SU-DHL-6 (cell line): Measurements from ENCODE around the gene OBP2A.

ENCODE experiments used
- H2AFZ ChIP-seq: fragments of 200-600 bp; sonication (generic); 2 replicates; pipeline ENCODE4 v1.6.1; 2014; ENCODE audit warnings: low read depth, mild to moderate bottlenecking, moderate library complexity, mixed read lengths, antibody characterized with exemption, low read length; ENCODE audit not compliant: severe bottlenecking
- H3F3A ChIP-seq: fragments of 200-600 bp; shearing (Covaris generic); 2 replicates; pipeline ENCODE4 v1.6.0; 2016; ENCODE audit warnings: antibody characterized with exemption, mild to moderate bottlenecking; ENCODE audit not compliant: insufficient read depth
- H3K27ac ChIP-seq: fragments of 200-600 bp; sonication (generic); 2 replicates; pipeline ENCODE4 v1.5.1; 2016; ENCODE audit warnings: low read depth, mild to moderate bottlenecking, low read length, moderate library complexity, mixed read lengths
- H3K27me3 ChIP-seq: fragments of 200-600 bp; sonication (generic), shearing (Covaris generic); 2 replicates; pipeline ENCODE4 v1.6.0; 2014; ENCODE audit warnings: mild to moderate bottlenecking, low read length
- H3K36me3 ChIP-seq: fragments of 200-600 bp; sonication (generic); 2 replicates; pipeline ENCODE4 v1.6.1; 2014; ENCODE audit warnings: mild to moderate bottlenecking, low read length, mixed read lengths
- H3K4me2 ChIP-seq: fragments of 300-600, 200-600 bp; shearing (Covaris generic), sonication (generic); 2 replicates; pipeline ENCODE4 v1.6.0; 2014; ENCODE audit warnings: low read length, low read depth, mild to moderate bottlenecking; ENCODE audit not compliant: poor library complexity, severe bottlenecking
- H3K4me3 ChIP-seq: fragments of 200-600 bp; sonication (generic); 2 replicates; pipeline ENCODE4 v1.5.1; 2014; ENCODE audit warnings: antibody characterized with exemption, low read length, mild to moderate bottlenecking, mixed read lengths; ENCODE audit not compliant: insufficient read depth, poor library complexity, severe bottlenecking
- H3K79me2 ChIP-seq: fragments of 200-600 bp; sonication (generic); 2 replicates; pipeline ENCODE4 v1.6.1; 2014; ENCODE audit warnings: mild to moderate bottlenecking, low read length, moderate library complexity; ENCODE audit not compliant: insufficient read depth
- H3K9ac ChIP-seq: fragments of 200-600 bp; sonication (generic); 2 replicates; pipeline ENCODE4 v1.7.0; 2014; ENCODE audit warnings: mild to moderate bottlenecking, low read length
- H3K9me2 ChIP-seq: fragments of 200-600 bp; sonication (generic); replicated peaks from 2 replicates; pipeline ENCODE4 v1.6.1; 2014; ENCODE audit warnings: low read length; ENCODE audit not compliant: insufficient read depth
- H3K9me3 ChIP-seq: fragments of 200-600 bp; sonication (generic); 2 replicates; pipeline ENCODE4 v1.6.1; 2014; ENCODE audit warnings: low read length, mixed read lengths; ENCODE audit not compliant: insufficient read depth
- H4K20me1 ChIP-seq: fragments of 200-600 bp; sonication (generic); 2 replicates; pipeline ENCODE4 v1.6.1; 2014; ENCODE audit warnings: low read depth, mild to moderate bottlenecking, antibody characterized with exemption, low read length, moderate library complexity, mixed read lengths
- CTCF ChIP-seq: fragments of 200-600 bp; sonication (generic); IDR thresholded peaks from one replicate; pipeline ENCODE4 v1.5.1; 2017; ENCODE audit warnings: antibody characterized with exemption, mild to moderate bottlenecking, low read length, moderate library complexity; ENCODE audit not compliant: insufficient read depth, poor library complexity, severe bottlenecking
- EZH2phosphoT487 ChIP-seq: fragments of 200-600 bp; sonication (generic), shearing (Covaris generic); conservative IDR thresholded peaks from 2 replicates; pipeline ENCODE4 v1.6.1; 2018; ENCODE audit warnings: mild to moderate bottlenecking, antibody characterized with exemption, low read length, moderate library complexity, mixed read lengths

OBP2A gene

GRCh38 chr9:135592331-135592590 is 46.3 kb downstream of the OBP2A start:
- Histone ChIP-seq H4K20me1 (no peaks in the 10 kb centered on the region), H3K27ac (no peak overlapping the region), H3K27me3 (no peaks in the 10 kb centered on the region), H3K79me2 (no peaks in the 10 kb centered on the region), H3K9me2 (no peaks in the 10 kb centered on the region), H2AFZ (no peak overlapping the region), H3K36me3 (no peaks in the 10 kb centered on the region), H3F3A (no peaks in the 10 kb centered on the region), H3K4me2 (no peak overlapping the region), H3K4me3 (no peak overlapping the region), H3K9me3 (no peaks in the 10 kb centered on the region), H3K9ac (no peak overlapping the region)
- TF ChIP-seq EZH2phosphoT487 (no peak), CTCF (no peak)

GRCh38 chr9:135592625-135593024 is 46.7 kb downstream of the OBP2A start:
- H3K4me2 ChIP-seq: no peak overlapping the region
- no peaks in the 10 kb centered on the region for H3K27me3 ChIP-seq
- H3K9me2 ChIP-seq: no peaks in the 10 kb centered on the region
- TF ChIP-seq CTCF: no peak
- no peak for TF ChIP-seq EZH2phosphoT487
- no peak overlapping the region for H3K9ac ChIP-seq
- no peaks in the 10 kb centered on the region for H3K79me2 ChIP-seq
- no peak overlapping the region for H2AFZ ChIP-seq
- no peak overlapping the region for H3K4me3 ChIP-seq
- H3K9me3 ChIP-seq: no peaks in the 10 kb centered on the region
- H4K20me1 ChIP-seq: no peaks in the 10 kb centered on the region
- no peak overlapping the region for H3K27ac ChIP-seq
- no peaks in the 10 kb centered on the region for H3F3A ChIP-seq
- no peaks in the 10 kb centered on the region for H3K36me3 ChIP-seq

- no peak overlapping the region for H3K9ac ChIP-seq
- no peak overlapping the region for H3K4me2 ChIP-seq
- H3K4me3 ChIP-seq: no peak overlapping the region
- H4K20me1 ChIP-seq: no peaks in the 10 kb centered on the region
- no peak overlapping the region for H2AFZ ChIP-seq
- H3K27me3 ChIP-seq: no peaks in the 10 kb centered on the region
- no peaks in the 10 kb centered on the region for H3K36me3 ChIP-seq
- H3F3A ChIP-seq: no peaks in the 10 kb centered on the region
- no peak overlapping the region for H3K27ac ChIP-seq
- no peaks in the 10 kb centered on the region for H3K9me3 ChIP-seq
- H3K79me2 ChIP-seq: no peaks in the 10 kb centered on the region
- H3K9me2 ChIP-seq: no peaks in the 10 kb centered on the region
- TF ChIP-seq CTCF: no peak
- no peak for TF ChIP-seq EZH2phosphoT487
Observed at GRCh38 chr9:135596211-135596610, 50.3 kb downstream of the OBP2A start.
